ENCODE measurements around the gene CHD9.
"Not testable (repeated sequence)": the region's sequence is repeated elsewhere in the genome, so short reads cannot be mapped to it uniquely, and the experiment has no call there.

Gene CHD9

DNA sequence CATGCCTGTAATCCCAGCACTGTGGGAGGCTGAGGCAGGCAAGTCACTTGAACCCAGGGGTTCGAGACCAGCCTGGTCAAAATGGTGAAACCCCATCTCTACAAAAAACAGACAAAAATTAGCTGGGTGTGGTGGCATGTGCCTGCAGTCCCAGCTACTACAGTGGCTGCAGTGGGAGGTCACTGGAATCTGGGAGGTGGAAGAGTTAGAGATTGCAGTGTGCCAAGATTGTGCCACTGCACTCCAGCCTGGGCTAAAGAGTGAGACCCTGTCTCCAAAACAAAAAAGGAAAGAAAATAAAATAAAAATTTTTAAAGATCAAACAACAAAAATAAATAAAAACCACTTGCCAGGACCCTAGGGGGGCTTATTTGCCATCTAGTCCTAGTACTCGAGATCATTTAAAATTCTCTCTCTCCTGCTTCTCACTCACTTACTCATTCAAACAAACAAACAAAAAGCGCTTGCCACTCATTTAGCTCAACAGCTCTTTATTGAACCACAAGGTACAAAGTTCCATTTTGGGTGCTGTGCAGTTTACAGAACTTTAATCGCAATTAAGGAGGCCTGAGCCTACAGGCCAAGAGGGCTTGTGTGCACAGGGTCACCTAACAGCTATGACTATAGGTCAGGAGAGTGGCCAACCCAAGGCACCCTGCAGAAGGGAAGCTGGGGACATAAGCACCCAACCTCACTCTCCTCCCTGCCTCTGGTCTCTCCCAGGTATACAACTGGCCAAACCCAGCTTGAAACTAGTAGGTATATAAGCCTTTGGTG, 6.5 kb upstream of the CHD9 start:
- DNase-seq (ENCODE audit: low read depth, low spot score) = no peak

- not testable (repeated sequence) for DNase-seq (ENCODE audit: low read depth, low spot score)
These were observed 3.5 kb upstream of the CHD9 start for GRCh38 chr16:53051255-53051654.

- DNase-seq (ENCODE audit: low read depth, low spot score) = peak; percentile 88
These were observed 2.0 kb upstream of the CHD9 start, which contains the start of gene CHD9NB for GRCh38 chr16:53052519-53053501. TSS of gene CHD9NB (minus strand) at chr16:53052897. CDS start at chr16:53044158, 8,739 bp downstream.

GRCh38 chr16:53053967-53054669, 673 bp upstream of the CHD9 start:
- DNase-seq (ENCODE audit: low read depth, low spot score) = no peak

- peak; percentile 79 for DNase-seq (ENCODE audit: low read depth, low spot score)
These were observed 975 bp downstream of the CHD9 start for GRCh38 chr16:53055541-53056391.

GRCh38 chr16:53056392-53056881, 1.6 kb downstream of the CHD9 start:
- peak; percentile 49 for DNase-seq (ENCODE audit: low read depth, low spot score)

GRCh38 chr16:53057658-53058057, 2.9 kb downstream of the CHD9 start:
- peak; percentile 29 for DNase-seq (ENCODE audit: low read depth, low spot score)

GRCh38 chr16:53058441-53058840, 3.6 kb downstream of the CHD9 start:
- no peak for DNase-seq (ENCODE audit: low read depth, low spot score)

DNA sequence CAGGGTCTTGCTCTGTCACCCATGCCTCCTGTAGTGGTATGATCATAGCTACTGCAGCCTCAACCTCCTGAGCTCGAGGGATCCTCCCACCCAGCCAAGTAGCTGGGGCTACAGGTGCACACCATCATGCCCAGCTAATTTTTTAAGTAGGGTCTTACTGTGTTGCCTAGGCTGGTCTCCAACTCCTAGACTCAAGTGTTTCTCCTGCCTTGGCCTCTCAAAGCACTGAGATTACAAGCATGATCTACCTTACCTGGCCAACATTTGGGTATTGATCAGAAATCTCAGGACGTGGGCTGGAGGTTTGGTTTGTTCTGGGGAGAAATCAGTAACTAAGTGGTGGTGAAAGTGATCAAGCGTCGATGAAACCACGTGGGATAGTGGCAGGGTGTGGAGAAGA, 4.1 kb downstream of the CHD9 start:
- DNase-seq (ENCODE audit: low read depth, low spot score) = no peak

- DNase-seq (ENCODE audit: low read depth, low spot score) = no peak
These were observed 4.9 kb downstream of the CHD9 start for GRCh38 chr16:53059672-53060071.

GRCh38 chr16:53061256-53061655, 6.5 kb downstream of the CHD9 start:
- no peak for DNase-seq (ENCODE audit: low read depth, low spot score)

- DNase-seq (ENCODE audit: low read depth, low spot score) = no peak
These were observed 6.9 kb downstream of the CHD9 start for GRCh38 chr16:53061701-53062159.

DNA sequence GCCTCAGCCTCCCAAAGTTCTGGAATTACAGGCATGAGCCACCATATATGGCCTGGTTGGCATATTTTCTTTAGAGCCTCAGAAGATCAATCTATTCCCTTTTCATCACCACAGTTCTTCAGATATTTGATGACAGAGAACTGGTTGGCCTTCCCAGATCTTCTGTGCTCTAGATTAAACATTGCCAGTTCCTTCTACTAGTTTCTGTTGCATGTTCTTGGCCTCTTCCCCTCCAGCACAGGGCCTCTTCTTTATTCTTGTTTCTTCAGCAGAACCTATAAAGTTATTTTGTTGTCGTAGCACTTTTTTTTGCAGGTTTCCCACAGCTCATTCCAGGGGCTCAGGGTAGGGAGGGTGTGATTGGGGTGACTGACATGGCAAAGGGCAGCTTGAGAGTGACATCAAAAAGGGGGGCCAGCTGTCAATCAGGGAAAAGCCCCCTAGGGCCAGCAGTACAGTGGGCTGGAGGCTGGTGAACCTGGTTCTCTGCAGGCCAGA, 9.3 kb downstream of the CHD9 start:
- DNase-seq (ENCODE audit: low read depth, low spot score) = no peak

GRCh38 chr16:53065461-53066061, 10.8 kb downstream of the CHD9 start:
- no peak for DNase-seq (ENCODE audit: low read depth, low spot score)

- no peak for DNase-seq (ENCODE audit: low read depth, low spot score)
These were observed 12.9 kb downstream of the CHD9 start for GRCh38 chr16:53067675-53068074.

DNA sequence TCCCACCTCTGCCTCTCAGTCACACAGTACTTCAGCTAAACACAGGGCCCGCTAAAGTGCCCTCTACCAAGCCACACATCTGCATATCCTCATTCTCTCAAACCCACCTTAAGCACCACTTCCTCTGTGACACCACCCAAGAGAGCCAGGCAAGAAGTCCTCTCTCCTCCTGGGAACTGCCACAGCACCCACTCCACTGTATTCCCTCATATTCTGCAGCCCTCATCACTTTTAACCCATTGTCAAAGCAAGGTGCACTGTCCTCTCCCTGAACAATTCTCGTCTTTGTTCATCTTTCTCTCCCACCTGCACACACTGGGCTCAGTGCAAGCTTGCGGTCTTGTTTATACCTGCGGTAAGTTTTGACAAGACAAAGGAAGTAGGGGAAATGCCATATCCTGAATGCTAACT, 13.6 kb downstream of the CHD9 start:
- no peak for DNase-seq (ENCODE audit: low read depth, low spot score)

DNA sequence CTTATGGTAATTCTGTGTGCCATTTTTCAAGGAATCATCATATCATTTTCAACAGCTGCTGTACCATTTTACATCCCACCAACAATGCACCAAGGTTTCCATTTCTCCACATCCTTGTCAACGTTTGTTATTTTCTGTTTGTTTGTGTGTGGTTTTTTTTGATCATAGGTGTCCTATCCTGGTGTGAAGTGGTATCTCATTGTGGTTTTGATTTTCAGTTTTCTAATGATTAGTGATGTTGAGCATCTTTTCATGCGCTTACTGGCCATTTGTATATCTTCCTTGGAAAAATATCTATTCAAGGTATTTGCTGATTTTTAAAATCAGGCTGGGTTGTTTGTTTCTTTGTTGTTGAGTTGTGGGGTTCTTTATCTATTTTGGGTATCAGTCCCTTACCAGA, 15.0 kb downstream of the CHD9 start:
- DNase-seq (ENCODE audit: low read depth, low spot score) = no peak

DNA sequence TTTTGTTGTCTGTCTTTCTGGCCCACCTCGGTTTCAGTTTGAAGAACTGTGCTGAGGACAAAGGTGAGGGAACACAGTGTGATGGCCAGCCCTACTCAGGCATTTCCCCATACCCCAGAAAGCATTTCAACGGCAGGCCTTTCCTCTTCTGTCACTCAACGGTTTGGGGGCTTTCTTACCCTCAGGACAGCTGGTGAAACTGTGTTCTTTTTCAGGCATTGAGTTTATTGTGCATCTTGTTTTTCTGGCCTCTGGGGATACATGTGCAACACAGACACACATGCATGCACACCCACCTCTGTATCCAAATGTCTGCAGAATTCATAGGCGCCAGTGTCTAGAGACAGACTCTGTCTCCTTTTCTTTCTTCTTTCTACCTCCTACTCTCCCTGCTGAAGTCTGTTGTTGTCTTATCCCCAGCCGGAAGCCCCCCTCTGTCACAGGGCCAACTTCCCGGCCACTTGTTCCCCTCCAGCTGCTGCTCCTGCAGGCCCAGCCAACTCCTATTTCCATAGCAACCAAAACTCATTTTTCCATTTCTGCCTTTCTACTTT, 17.0 kb downstream of the CHD9 start:
- no peak for DNase-seq (ENCODE audit: low read depth, low spot score)

DNA sequence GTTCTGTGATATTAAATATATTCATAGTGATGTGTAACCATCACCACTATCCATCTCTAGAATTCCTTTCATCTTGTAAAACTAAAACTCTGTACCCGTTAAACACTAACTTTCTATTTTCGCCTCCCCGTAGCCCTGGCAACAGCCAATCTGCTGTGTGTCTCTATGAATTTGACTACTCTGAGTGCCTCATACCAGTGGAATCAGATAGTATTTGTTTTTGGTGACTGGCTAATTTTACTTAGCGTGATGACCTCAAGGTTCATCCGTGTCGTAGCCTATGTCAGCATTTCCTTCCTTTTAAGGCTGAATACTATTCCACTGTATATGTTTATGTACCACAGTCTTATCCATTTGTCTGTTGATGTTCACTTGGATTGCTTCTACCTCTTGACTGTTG, 18.2 kb downstream of the CHD9 start:
- no peak for DNase-seq (ENCODE audit: low read depth, low spot score)

DNA sequence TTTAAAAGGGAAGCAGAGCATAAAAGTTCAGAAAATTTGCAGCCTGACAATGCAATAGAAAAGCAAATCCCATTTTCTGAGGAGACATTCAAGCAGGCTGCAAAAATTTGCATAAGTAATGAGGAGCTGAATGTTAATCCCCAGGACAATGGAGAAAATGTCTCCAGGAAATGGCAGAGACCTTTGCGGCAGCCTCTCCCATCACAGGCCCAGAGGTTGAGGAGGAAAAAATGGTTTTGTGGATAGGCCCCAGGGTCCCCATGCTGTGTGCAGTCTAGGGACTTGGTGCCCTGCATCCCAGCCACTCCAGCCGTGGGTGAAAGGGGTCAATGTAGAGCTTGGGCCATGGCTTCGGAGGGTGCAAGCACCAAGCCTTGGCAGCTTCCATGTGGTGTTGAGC, 19.5 kb downstream of the CHD9 start:
- DNase-seq (ENCODE audit: low read depth, low spot score) = not testable (repeated sequence)

Measured in astrocyte of the hippocampus (primary cell).